ENCODE results near the gene PFDN2. TPM values are rescaled to one million over a fixed set of nuclear protein-coding genes. Genes with fewer than 3 reads are reported as not detected.
A peak's percentile ranks its signal among the peaks of the same experiment; 100 is the strongest.

Gene PFDN2
- polyA plus RNA-seq, 1 donor from 2014 or later, result 95.2 TPM

DNA sequence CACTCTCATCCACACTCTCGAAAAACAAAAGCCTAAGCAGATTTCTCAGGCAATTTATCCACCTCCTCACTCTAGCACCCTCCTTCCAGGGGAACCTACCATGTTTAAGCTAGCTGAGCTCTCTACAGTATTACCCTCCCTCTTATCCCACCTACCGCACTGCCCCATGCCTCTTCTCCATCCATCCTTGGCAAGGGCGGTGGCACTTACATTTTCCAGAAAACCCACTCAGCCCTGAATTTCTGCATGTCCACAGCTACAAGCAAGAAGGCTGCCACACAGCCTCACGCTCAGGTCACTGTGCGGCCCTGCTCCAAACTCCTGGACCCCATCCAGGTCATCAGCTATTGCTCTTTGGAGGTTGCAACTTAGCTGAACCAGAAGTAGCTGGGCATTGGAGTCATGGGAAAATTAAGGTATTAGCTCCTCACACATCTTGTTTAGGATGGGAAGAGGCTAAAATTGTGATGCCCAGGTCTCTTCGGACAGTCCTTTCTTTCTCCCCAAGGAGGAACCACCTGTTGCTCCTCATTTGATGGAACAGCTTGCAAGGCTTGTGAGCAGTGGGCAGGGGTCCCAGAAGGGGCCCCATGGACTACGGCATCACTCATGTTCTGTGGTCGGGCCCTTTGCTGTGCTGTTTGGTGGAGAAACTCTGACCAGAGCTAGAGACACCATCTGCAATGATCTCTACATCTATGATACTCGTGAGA lies 18.6 kb downstream of the PFDN2 start:
- Mint-ChIP-seq H3K36me3 (peaks cover 2% of the 10 kb centered on the region), H3K27ac (peak overlapping the region; percentile 45 to 91 (median 74)), H3K9me3 (no peaks in the 10 kb centered on the region), H3K4me3 (peak overlapping the region; percentile 85 to 95 (median 86)), H3K4me1 (peaks cover 17 to 23% (median 17%) of the 10 kb centered on the region in 3 donors), H3K27me3 (no peaks in the 10 kb centered on the region)

DNA sequence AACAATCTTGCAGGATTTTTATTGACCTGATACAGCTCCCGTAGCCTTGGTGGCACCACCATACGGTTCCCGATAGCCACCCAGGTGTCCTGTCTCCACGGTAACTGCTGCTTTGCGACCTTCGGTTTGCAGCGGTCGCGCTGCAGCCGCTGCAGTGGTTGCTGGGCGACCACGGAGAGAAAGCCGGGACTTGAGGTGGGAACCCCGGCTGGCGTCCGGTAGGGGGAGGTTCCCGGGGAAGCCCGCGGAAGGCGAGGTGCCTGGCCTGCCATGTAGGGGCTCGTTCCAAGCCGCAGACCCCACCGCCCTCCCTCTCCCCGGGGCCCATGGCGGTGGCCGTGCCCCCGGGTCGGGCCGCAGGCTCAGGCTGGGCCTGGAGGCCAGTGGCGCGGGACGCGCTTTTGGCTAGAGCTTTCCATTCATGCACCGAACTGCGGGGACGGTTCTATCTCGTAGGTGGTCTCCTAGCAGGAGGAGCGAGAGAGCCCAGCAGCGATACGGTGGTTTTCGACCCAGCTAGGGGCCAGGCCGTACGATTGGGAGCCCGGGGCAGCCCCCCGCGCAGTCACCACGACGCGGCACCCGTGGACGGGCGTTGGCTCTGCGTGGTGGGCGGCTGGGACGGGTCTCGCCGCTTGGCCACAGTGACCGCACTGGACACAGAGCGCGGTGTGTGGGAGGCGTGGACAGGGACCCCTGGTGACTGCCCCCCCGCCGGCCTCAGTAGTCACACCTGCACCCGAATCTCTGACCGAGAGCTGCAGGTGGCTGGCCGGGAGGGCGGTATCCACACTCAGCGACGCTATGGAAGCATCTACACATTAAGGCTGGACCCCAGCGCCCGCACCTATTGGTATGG lies 19.4 kb downstream of the PFDN2 start, which contains the start of gene KLHDC9:
Gene KLHDC9 (plus strand): TSS at position 152 of the 859 bp plus-strand sequence. CDS start 175 bp downstream, at position 327.
- H3K36me3 Mint-ChIP-seq, result peaks cover 2% of the 10 kb centered on the region
- no peaks in the 10 kb centered on the region for H3K27me3 Mint-ChIP-seq
- H3K27ac Mint-ChIP-seq, result peak within 1 kb of the TSS; percentile 95 to 100 (median 98)
- H3K4me1 Mint-ChIP-seq, result peaks cover 16 to 21% (median 17%) of the 10 kb centered on the region in 3 donors
- H3K4me3 Mint-ChIP-seq, result peak within 1 kb of the TSS; percentile 86 to 95 (median 92)
- H3K9me3 Mint-ChIP-seq, result no peaks in the 10 kb centered on the region

DNA sequence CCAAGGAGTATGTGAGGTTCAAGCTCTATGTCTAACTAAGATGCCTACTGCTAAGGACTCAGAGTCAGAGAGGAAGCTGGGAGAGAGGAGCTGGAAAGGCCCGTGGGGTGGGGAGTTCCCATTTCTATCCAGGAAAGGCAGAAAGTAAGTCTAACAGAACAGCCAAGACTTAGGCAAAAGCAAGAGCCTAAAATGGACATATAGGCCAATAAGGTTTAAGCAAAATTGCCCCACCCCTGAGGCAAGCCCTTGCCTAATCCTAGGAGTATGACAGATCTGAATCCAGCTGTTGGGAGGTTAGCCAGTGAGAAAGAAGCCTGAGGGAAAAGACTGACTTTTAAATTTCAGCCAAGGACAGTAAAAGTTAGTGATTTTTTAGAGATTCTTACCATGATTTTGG lies 21.3 kb downstream of the PFDN2 start:
- H3K4me1 Mint-ChIP-seq, result peaks cover 16 to 21% (median 17%) of the 10 kb centered on the region in 3 donors
- peak overlapping the region in 2 of 4 donors; percentile 39 to 91 for H3K4me3 Mint-ChIP-seq
- H3K9me3 Mint-ChIP-seq, result no peaks in the 10 kb centered on the region
- H3K36me3 Mint-ChIP-seq, result peaks cover 2% of the 10 kb centered on the region
- H3K27ac Mint-ChIP-seq, result peak overlapping the region; percentile 67 to 100 (median 98)
- H3K27me3 Mint-ChIP-seq, result no peaks in the 10 kb centered on the region

DNA sequence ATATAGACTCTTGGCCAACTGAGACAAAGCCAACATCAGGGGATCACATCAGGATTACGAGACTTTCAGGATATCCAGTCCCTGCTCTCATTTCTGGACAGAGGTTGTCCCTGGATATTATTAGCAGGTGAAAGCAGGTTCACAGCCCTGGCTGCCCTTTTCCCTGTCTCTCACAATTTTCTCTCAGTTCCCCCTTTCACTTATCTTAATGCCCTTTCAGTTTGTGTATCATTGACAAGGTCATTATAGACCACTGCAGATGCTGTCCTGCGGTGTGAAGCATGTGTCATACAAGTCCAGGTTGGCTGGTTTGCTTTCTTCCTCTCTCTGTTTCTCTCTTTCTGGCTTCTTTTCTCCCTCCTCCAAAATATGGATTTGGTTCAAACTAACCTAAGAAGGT lies 21.8 kb downstream of the PFDN2 start:
- peak overlapping the region in 1 of 4 donors; percentile 91 for H3K4me3 Mint-ChIP-seq
- H3K36me3 Mint-ChIP-seq, result no peaks in the 10 kb centered on the region
- H3K27ac Mint-ChIP-seq, result peak overlapping the region in 2 of 3 donors; percentile 98 to 100
- H3K4me1 Mint-ChIP-seq, result peaks cover 16 to 21% (median 17%) of the 10 kb centered on the region in 3 donors
- H3K9me3 Mint-ChIP-seq, result no peaks in the 10 kb centered on the region
- H3K27me3 Mint-ChIP-seq, result no peaks in the 10 kb centered on the region

DNA sequence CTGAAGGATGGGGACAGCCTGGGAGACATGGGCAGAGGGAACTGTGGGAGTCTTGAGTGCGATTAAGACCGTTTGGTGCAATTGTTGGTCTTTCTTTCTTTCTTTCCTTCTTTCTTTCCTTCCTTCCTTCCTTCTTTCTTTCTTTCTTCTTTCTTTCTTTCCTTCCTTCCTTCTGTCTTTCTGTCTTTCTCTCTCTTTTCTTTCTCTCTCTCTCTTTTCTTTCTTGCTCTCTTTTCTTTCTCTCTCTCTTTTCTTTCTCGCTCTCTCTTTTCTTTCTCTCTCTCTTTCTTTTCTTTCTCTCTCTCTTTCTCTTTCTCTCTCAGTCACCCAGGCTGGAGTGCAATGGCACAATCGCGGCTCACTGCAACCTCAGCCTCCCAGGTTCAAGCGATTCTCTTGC lies 22.6 kb downstream of the PFDN2 start:
- Mint-ChIP-seq H3K27me3 (no peaks in the 10 kb centered on the region), H3K27ac (peak overlapping the region in 2 of 3 donors; percentile 57 to 98), H3K9me3 (no peaks in the 10 kb centered on the region), H3K36me3 (no peaks in the 10 kb centered on the region), H3K4me3 (peak overlapping the region in 1 of 4 donors; percentile 64), H3K4me1 (peaks cover 16 to 21% (median 17%) of the 10 kb centered on the region in 3 donors)

DNA sequence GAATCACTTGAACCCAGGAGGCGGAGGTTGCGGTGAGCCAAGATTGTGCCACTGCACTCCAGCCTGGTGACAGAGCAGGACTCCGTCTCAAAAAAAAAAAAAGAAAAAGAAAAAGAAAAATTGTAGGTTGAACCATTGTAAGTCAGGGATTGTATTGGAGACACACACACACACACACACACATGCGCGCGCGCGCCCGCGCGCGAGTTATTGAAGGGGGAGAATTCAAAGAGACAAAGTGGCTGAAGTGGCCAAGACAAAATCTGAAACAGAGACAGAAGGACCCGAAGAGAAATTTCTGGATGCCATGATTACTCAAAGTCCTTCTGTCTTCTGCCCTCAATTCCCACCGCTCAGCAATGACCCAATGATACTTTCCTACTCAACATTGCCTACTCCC lies 23.4 kb downstream of the PFDN2 start:
- H3K27me3 Mint-ChIP-seq, result no peaks in the 10 kb centered on the region
- peak overlapping the region in 2 of 3 donors; percentile 27 to 57 for H3K27ac Mint-ChIP-seq
- peak overlapping the region in 1 of 4 donors; percentile 57 for H3K4me3 Mint-ChIP-seq
- peaks cover 16 to 21% (median 17%) of the 10 kb centered on the region in 3 donors for H3K4me1 Mint-ChIP-seq
- H3K36me3 Mint-ChIP-seq, result no peaks in the 10 kb centered on the region
- H3K9me3 Mint-ChIP-seq, result no peaks in the 10 kb centered on the region

DNA sequence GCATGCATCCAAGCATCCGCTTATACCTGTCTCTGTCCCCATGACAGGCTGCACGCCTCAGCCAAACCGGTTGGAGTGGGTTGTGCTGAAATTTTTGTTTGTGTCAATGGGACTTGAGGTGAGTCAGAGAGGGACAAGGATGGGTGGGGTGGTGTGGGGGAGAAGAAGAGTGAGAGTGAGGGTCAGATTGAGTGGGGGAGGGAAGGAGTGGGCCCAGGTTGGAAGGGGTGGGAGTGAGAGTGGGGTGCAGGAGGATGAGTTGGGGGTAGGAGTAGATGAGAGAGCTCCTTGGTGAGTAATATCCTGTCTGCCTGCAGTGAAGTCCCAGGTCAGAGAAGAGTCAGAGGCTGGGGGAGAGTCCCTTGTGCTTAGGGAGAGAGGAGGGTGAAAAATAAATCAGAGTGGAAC lies 25.2 kb downstream of the PFDN2 start:
- Mint-ChIP-seq H3K27ac (no peak overlapping the region), H3K4me3 (no peak overlapping the region), H3K9me3 (no peaks in the 10 kb centered on the region), H3K27me3 (no peaks in the 10 kb centered on the region), H3K36me3 (no peaks in the 10 kb centered on the region), H3K4me1 (peaks cover 8 to 11% (median 11%) of the 10 kb centered on the region in 3 donors)

DNA sequence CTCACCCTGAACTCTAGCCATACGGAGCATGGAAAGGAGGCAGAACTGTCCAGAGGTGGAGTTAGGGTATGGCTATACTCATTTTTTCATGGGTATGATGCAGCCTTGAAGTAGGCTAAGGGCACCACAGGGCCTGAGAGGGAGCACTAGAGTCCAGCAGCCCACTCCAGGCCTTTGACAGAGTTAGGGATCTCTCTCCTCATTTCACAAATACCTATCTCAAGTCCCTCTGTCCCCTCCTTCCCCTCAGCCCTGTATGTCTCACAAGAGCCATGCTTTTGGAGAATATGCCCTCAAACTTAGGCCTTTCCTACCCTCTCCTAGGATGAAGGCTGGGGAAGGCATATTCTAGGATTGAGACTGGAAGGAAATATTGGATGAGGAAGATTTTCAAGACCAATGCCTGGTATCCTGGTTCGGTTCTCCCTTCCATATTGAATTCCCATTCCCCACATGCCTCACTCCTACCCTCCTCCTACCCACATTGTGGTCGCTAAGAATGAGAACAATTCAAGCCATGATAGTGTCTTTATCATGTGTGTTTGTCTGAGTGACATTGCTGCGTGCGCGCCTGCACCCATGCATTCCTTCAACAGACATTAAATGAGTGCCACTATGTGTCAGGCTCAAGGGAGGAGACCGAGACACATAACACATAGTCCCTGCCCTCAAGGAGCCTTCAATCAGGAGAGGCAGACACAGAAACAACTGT lies 25.9 kb downstream of the PFDN2 start:
- no peak overlapping the region for H3K4me3 Mint-ChIP-seq
- H3K9me3 Mint-ChIP-seq, result no peaks in the 10 kb centered on the region
- no peaks in the 10 kb centered on the region for H3K27me3 Mint-ChIP-seq
- no peaks in the 10 kb centered on the region for H3K36me3 Mint-ChIP-seq
- no peak overlapping the region for H3K27ac Mint-ChIP-seq
- peaks cover 2 to 5% (median 5%) of the 10 kb centered on the region in 3 donors for H3K4me1 Mint-ChIP-seq

DNA sequence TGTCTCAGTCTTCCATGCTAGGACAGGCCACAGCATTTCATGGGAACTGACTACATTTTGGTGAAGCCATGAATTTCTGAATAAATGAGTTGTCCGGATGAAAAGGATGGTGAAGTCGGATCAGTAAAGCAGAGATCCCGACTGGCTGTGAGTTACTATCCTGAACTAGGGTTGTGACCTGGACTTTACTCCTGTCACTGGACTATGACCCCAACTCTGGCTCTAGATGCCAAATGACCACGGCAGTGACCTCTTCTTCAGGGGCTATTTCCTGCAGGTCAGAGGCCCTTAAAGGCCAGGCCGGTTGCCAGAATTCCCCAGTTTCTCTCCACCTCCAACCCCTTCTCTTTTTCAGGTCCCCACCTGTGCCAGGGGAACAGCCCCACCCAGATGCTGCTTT lies 26.7 kb downstream of the PFDN2 start:
- H3K4me3 Mint-ChIP-seq, result no peak overlapping the region
- no peaks in the 10 kb centered on the region for H3K36me3 Mint-ChIP-seq
- H3K27ac Mint-ChIP-seq, result no peak overlapping the region
- H3K4me1 Mint-ChIP-seq, result peaks cover 0 to 3% (median under 1%) of the 10 kb centered on the region in 3 donors
- H3K9me3 Mint-ChIP-seq, result no peaks in the 10 kb centered on the region
- no peaks in the 10 kb centered on the region for H3K27me3 Mint-ChIP-seq

DNA sequence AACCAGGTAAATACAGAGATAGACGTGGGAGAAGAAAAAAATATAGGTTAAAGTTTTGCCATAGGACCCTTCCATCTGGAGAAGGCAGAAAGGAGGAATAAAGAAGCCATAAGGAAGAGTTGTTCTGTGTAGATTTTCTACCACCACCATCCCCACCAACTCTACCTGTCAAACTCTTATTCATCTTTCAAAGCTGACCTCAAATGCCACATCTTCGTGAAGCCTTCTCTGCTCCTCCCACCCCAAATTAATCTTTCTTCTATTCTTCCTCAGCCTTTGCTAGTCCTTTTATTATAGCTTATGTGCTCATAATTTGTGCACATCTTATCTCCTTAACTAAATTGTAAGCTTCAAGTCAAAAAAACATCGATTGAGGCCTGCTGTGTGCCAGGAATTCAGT lies 27.2 kb downstream of the PFDN2 start:
- H3K27ac Mint-ChIP-seq, result no peak overlapping the region
- no peaks in the 10 kb centered on the region for H3K36me3 Mint-ChIP-seq
- H3K9me3 Mint-ChIP-seq, result no peaks in the 10 kb centered on the region
- no peaks in the 10 kb centered on the region for H3K4me1 Mint-ChIP-seq
- H3K27me3 Mint-ChIP-seq, result peaks cover 2% of the 10 kb centered on the region
- no peak overlapping the region for H3K4me3 Mint-ChIP-seq

DNA sequence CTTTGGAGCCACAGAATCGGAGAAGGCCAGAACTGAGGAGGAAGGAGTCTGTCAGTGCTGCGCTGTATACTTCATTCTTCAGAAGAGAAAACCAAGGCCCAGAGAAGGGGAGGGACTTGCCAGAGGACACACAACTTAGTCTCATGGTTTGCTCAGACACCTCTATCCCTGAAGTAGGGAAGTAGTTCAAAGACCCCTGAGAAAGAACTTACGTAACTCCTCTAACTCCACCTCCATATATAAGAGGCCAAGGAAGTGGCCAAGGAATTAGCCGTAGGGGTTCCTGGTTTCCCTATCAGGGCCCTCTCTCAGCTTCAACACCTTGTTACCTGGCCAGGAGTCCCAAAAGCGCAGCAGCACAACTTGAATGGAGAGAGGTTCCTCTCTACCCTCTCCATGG lies 27.9 kb downstream of the PFDN2 start:
- Mint-ChIP-seq H3K4me1 (no peaks in the 10 kb centered on the region), H3K9me3 (no peaks in the 10 kb centered on the region), H3K27me3 (peaks cover 2% of the 10 kb centered on the region), H3K4me3 (no peak overlapping the region), H3K36me3 (no peaks in the 10 kb centered on the region), H3K27ac (no peak overlapping the region)

DNA sequence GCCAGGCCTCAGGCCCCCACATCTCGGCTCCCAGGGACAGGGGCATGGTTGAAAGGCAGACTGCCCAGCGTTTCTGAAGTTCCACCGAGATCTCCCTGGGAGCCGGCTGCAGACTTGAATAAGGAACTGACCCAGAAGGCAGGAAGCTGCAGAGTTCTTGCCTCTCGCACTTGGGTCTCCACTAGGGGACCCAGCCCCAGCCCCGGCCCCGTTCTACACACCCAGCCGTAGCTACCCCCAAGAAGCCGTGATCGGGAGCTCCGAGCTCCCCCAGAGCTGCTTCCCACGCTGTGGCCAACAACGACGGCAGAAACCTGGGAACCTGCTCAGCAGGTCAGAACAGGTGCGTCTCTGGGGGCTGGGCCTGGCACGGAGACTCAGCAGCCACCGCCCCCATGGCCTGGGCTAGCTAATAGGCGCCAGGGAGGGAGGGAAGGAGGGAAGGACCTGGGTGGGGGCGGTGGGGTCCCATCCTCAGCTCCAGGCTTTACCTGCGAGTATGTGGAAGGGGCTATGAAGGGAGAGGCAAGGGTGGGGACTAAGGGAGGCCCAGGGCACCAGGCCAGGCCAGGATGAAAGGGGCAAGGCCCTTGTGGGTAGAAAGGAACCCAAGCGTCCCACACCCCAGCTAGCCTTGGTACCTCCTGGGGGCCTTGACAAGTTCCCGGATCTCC lies 28.4 kb downstream of the PFDN2 start, which contains the start of gene NECTIN4:
Gene NECTIN4 (minus strand): TSS at position 308 of the 674 bp plus-strand sequence. CDS start 262 bp downstream, at position 46.
- Mint-ChIP-seq H3K4me3 (no peak within 1 kb of the TSS), H3K9me3 (no peaks in the 10 kb centered on the region), H3K27ac (no peak within 1 kb of the TSS), H3K4me1 (no peaks in the 10 kb centered on the region), H3K27me3 (peaks cover 2% of the 10 kb centered on the region), H3K36me3 (no peaks in the 10 kb centered on the region)

DNA sequence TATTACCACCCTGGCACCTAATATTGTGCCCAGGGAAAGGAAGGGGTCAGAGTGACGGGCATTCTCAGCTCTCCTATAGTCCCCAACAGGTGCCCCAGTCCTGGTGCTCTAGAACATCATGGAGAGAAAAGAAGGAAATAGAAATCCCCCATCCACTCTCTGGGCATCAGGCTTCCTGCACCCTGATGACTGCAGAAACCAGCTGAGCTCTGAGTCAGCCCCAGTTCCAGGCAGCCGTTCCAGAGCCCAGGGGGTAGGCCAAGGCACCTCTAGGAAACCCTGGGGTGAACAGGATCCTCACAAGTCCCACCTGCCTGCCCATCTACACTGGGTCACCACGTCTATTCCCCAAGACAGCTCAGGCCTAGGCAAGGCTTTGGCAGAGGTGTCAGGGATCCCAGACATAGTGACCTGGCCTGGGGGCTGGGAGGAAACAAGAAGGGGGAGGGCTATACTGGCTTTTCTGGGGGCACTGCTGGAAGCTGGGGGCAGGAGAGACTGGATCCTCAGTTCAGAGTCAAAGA lies 29.2 kb downstream of the PFDN2 start:
- Mint-ChIP-seq H3K27ac (no peak overlapping the region), H3K36me3 (no peaks in the 10 kb centered on the region), H3K4me3 (no peak overlapping the region), H3K4me1 (no peaks in the 10 kb centered on the region), H3K9me3 (no peaks in the 10 kb centered on the region), H3K27me3 (peaks cover 2% of the 10 kb centered on the region)

DNA sequence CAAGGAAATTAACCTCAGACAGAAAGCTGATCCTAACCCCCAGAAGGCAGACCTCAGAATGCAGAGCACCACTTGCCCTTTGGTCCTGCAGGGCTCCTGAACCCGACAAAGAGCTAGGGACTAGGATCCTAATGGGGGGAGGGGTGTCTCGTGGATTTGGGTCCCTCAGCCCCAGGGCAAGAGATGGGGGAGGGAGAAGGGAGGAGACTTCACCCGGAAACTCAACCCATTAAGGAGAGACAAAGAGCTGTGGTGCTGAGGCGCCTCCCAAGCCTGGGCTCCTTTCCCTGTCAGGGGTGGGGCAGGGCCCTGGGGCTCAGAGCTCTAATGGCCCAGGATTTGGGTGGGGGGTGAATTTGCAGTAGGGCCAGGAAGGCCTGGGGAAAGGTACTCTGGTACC lies 31.4 kb downstream of the PFDN2 start:
- H3K4me1 Mint-ChIP-seq, result no peaks in the 10 kb centered on the region
- peak overlapping the region in 1 of 3 donors; percentile 29 for H3K27ac Mint-ChIP-seq
- peaks cover 2% of the 10 kb centered on the region for H3K27me3 Mint-ChIP-seq
- no peak overlapping the region for H3K4me3 Mint-ChIP-seq
- no peaks in the 10 kb centered on the region for H3K36me3 Mint-ChIP-seq
- no peaks in the 10 kb centered on the region for H3K9me3 Mint-ChIP-seq
